Immature natural killer cell (primary cell): ENCODE data around the gene XBP1. TPM values are rescaled to one million over a fixed set of nuclear protein-coding genes. Genes with fewer than 3 reads are reported as not detected.
"Not testable (repeated sequence)": the region's sequence is repeated elsewhere in the genome, so short reads cannot be mapped to it uniquely, and the experiment has no call there.

Experiments used
- DNase-seq, 3 donors: peaks; one replicate each; pipeline ENCODE4 v3.0.0; 2022; ENCODE audit warnings: mixed read lengths in 1 of 3
- H3K27ac Mint-ChIP-seq, 6 donors: one replicate each; pipeline ENCODE4 v1.8.0; 2020; ENCODE audit warnings: mixed read lengths in 6 of 6, mild to moderate bottlenecking in 5 of 6, inconsistent platforms in 4 of 6, moderate library complexity in 3 of 6
- H3K27me3 Mint-ChIP-seq, 3 donors: one replicate each; pipeline ENCODE4 v1.8.0; 2020 to 2021; ENCODE audit warnings: low read depth in 3 of 3, mild to moderate bottlenecking in 3 of 3, mixed read lengths in 3 of 3, moderate library complexity in 3 of 3, inconsistent platforms in 1 of 3
- H3K36me3 Mint-ChIP-seq, 3 donors: one replicate each; pipeline ENCODE4 v1.8.0; 2020; ENCODE audit warnings: mixed read lengths in 3 of 3, inconsistent platforms in 2 of 3, mild to moderate bottlenecking in 2 of 3
- H3K4me1 Mint-ChIP-seq, 2 donors: one replicate each; pipeline ENCODE4 v1.8.0; 2020; ENCODE audit warnings: inconsistent platforms in 2 of 2, mild to moderate bottlenecking in 2 of 2, mixed read lengths in 2 of 2, moderate library complexity in 1 of 2
- H3K4me3 Mint-ChIP-seq, 5 donors: one replicate each; pipeline ENCODE4 v1.8.0; 2020; ENCODE audit warnings: mild to moderate bottlenecking in 5 of 5, mixed read lengths in 5 of 5, inconsistent platforms in 3 of 5, moderate library complexity in 3 of 5
- H3K9me3 Mint-ChIP-seq, 6 donors: one replicate each; pipeline ENCODE4 v1.8.0; 2020; ENCODE audit warnings: mild to moderate bottlenecking in 6 of 6, mixed read lengths in 6 of 6, inconsistent platforms in 4 of 6, moderate library complexity in 3 of 6
- polyA plus RNA-seq, 3 donors: library from polyadenylated mRNA; unstranded; fragments of 300-500 nt; fragmentation: Illumina TruSeq; gene quantifications; one replicate each; pipeline ENCODE4 v1.2.3, GENCODE V29; 2021

The XBP1 gene
- polyA plus RNA-seq, 3 donors from 2014 or later, result 600 to 1,153 (median 962) TPM

- H3K4me1 Mint-ChIP-seq, result peaks cover 37 to 38% of the 10 kb centered on the region in 2 donors
- peak; percentile 87 to 89 (median 88) for DNase-seq
- H3K4me3 Mint-ChIP-seq, result peak within 1 kb of the TSS; percentile 96 to 99 (median 98)
- no peaks in the 10 kb centered on the region for H3K9me3 Mint-ChIP-seq
- peaks cover 2 to 7% (median 5%) of the 10 kb centered on the region in 3 donors for H3K27me3 Mint-ChIP-seq
- peaks cover 8 to 9% (median 8%) of the 10 kb centered on the region in 3 donors for H3K36me3 Mint-ChIP-seq
- peak within 1 kb of the TSS; percentile 92 to 99 (median 96) for H3K27ac Mint-ChIP-seq
Measured at GRCh38 chr22:28772633-28773460, 27.5 kb downstream of the XBP1 start, which contains the start of gene CCDC117. Gene CCDC117 (plus strand): TSS chr22:28772695. CDS start chr22:28772850, 155 bp downstream.

GRCh38 chr22:28771195-28771791 lies 29.1 kb downstream of the XBP1 start:
- H3K36me3 Mint-ChIP-seq, result peaks cover 8 to 9% (median 8%) of the 10 kb centered on the region in 3 donors
- H3K4me1 Mint-ChIP-seq, result peaks cover 31 to 36% of the 10 kb centered on the region in 2 donors
- peaks cover 5 to 7% (median 5%) of the 10 kb centered on the region in 3 donors for H3K27me3 Mint-ChIP-seq
- H3K27ac Mint-ChIP-seq, result peak overlapping the region in 1 of 6 donors; percentile 71
- H3K9me3 Mint-ChIP-seq, result no peaks in the 10 kb centered on the region
- peak overlapping the region; percentile 3 to 95 (median 41) for H3K4me3 Mint-ChIP-seq
- no peak for DNase-seq

GRCh38 chr22:28769394-28770085 lies 30.8 kb downstream of the XBP1 start:
- Mint-ChIP-seq H3K9me3 (no peaks in the 10 kb centered on the region), H3K4me1 (peaks cover 15 to 19% of the 10 kb centered on the region in 2 donors), H3K27me3 (peaks cover 4 to 5% (median 5%) of the 10 kb centered on the region in 3 donors), H3K4me3 (peak overlapping the region in 1 of 5 donors; percentile 4), H3K36me3 (peaks cover 5 to 6% (median 6%) of the 10 kb centered on the region in 3 donors), H3K27ac (no peak overlapping the region)
- no peak for DNase-seq

GRCh38 chr22:28768701-28769393 lies 31.5 kb downstream of the XBP1 start:
- H3K4me3 Mint-ChIP-seq, result no peak overlapping the region
- H3K27ac Mint-ChIP-seq, result no peak overlapping the region
- peaks cover 5 to 6% (median 5%) of the 10 kb centered on the region in 3 donors for H3K36me3 Mint-ChIP-seq
- DNase-seq, result no peak
- peaks cover 10 to 13% of the 10 kb centered on the region in 2 donors for H3K4me1 Mint-ChIP-seq
- peaks cover 4 to 5% (median 5%) of the 10 kb centered on the region in 3 donors for H3K27me3 Mint-ChIP-seq
- H3K9me3 Mint-ChIP-seq, result no peaks in the 10 kb centered on the region

GRCh38 chr22:28766628-28767027 lies 33.7 kb downstream of the XBP1 start:
- Mint-ChIP-seq H3K27ac (no peak overlapping the region), H3K9me3 (no peaks in the 10 kb centered on the region), H3K27me3 (peaks cover 0 to 5% (median 0%) of the 10 kb centered on the region in 3 donors), H3K4me3 (no peak overlapping the region), H3K36me3 (no peaks in the 10 kb centered on the region), H3K4me1 (no peaks in the 10 kb centered on the region)
- no peak for DNase-seq

GRCh38 chr22:28762000-28762399 lies 38.4 kb downstream of the XBP1 start:
- H3K36me3 Mint-ChIP-seq, H3K27ac Mint-ChIP-seq, H3K9me3 Mint-ChIP-seq, DNase-seq, H3K4me3 Mint-ChIP-seq, H3K27me3 Mint-ChIP-seq, H3K4me1 Mint-ChIP-seq: not testable (repeated sequence)

- H3K36me3 Mint-ChIP-seq, result peaks cover 0 to 4% (median 0%) of the 10 kb centered on the region in 3 donors
- H3K4me1 Mint-ChIP-seq, result peaks cover 6 to 7% of the 10 kb centered on the region in 2 donors
- no peak overlapping the region for H3K4me3 Mint-ChIP-seq
- H3K27ac Mint-ChIP-seq, result no peak overlapping the region
- DNase-seq, result no peak
- peaks cover 0 to 2% (median 0%) of the 10 kb centered on the region in 3 donors for H3K27me3 Mint-ChIP-seq
- H3K9me3 Mint-ChIP-seq, result no peaks in the 10 kb centered on the region
Measured at GRCh38 chr22:28761449-28761755, 39.0 kb downstream of the XBP1 start.

GRCh38 chr22:28759861-28760560 lies 40.4 kb downstream of the XBP1 start:
- peaks cover 0 to 4% (median 4%) of the 10 kb centered on the region in 3 donors for H3K36me3 Mint-ChIP-seq
- peaks cover 0 to 2% (median 0%) of the 10 kb centered on the region in 3 donors for H3K27me3 Mint-ChIP-seq
- DNase-seq, result no peak
- no peak overlapping the region for H3K4me3 Mint-ChIP-seq
- H3K27ac Mint-ChIP-seq, result peak overlapping the region in 1 of 6 donors; percentile 56
- H3K4me1 Mint-ChIP-seq, result peaks cover 6 to 7% of the 10 kb centered on the region in 2 donors
- H3K9me3 Mint-ChIP-seq, result no peaks in the 10 kb centered on the region

- not testable (repeated sequence) for DNase-seq, H3K27me3 Mint-ChIP-seq, H3K9me3 Mint-ChIP-seq, H3K36me3 Mint-ChIP-seq, H3K4me3 Mint-ChIP-seq
- H3K4me1 Mint-ChIP-seq, result peaks cover 8 to 17% of the 10 kb centered on the region in 2 donors
- peak overlapping the region in 1 of 6 donors; percentile 36 for H3K27ac Mint-ChIP-seq
Measured at GRCh38 chr22:28754512-28754911, 45.9 kb downstream of the XBP1 start.

GRCh38 chr22:28750471-28750881 lies 49.9 kb downstream of the XBP1 start:
- Mint-ChIP-seq H3K9me3 (no peaks in the 10 kb centered on the region), H3K4me1 (peaks cover 27 to 43% of the 10 kb centered on the region in 2 donors), H3K27ac (peak overlapping the region in 1 of 6 donors; percentile 31), H3K4me3 (peak overlapping the region in 1 of 5 donors; percentile 10), H3K27me3 (peaks cover 0 to 4% (median 0%) of the 10 kb centered on the region in 3 donors), H3K36me3 (peaks cover 4 to 19% (median 8%) of the 10 kb centered on the region in 3 donors)
- DNase-seq, result no peak
